A549 (cell line): ENCODE measurements around the gene SYT1. TPM values are rescaled to one million over a fixed set of nuclear protein-coding genes. Genes with fewer than 3 reads are reported as not detected.

Source experiments
- ATAC-seq, 2 experiments: fragments of 200-7000 bp in 1 of 2; fragments of >200 bp in 1 of 2; cut with Nextera tagmentation in 1 of 2; cut with Tn5 transposase in 1 of 2; 3 replicates each; pipeline versions ENCODE4 v1.8.0 to v1.9.1; 2018 to 2020; ENCODE audit warnings: mild to moderate bottlenecking in 1 of 2, moderate library complexity in 1 of 2
- CTCF ChIA-PET: fragments of 300-600 bp; sonication (Branson Sonifier 250); formaldehyde crosslinking; extraction: SDS; loops from one replicate; lab custom pipeline; 2021; ENCODE audit warnings: antibody characterized with exemption, inconsistent platforms; lab: Yijun Ruan, JAX
- POLR2A ChIA-PET: fragments of 350-600 bp; formaldehyde crosslinking; extraction: SDS; loops from one replicate; lab custom pipeline; 2021; ENCODE audit warnings: antibody characterized with exemption, inconsistent platforms; lab: Yijun Ruan, JAX
- DNase-seq, 2 experiments: peaks; one replicate each; pipeline versions ENCODE4 v3.0.0 to v3.0.0-alpha.2; 2011 to 2016; ENCODE audit warnings: low read depth in 1 of 2, low spot score in 1 of 2
- FAIRE-seq: peaks from 2 replicates; lab custom pipeline; 2011; peaks lifted over from hg19 to GRCh38; lab: Jason Lieb, UNC
- H3K27ac ChIP-seq, 2 experiments: fragments of >200 bp; sonication (Bioruptor Twin); formaldehyde crosslinking; 3 replicates each; pipeline ENCODE4 v1.5.1; 2016 to 2017
- H3K4me1 ChIP-seq: fragments of >200 bp; sonication (Bioruptor Twin); formaldehyde crosslinking; 3 replicates; pipeline ENCODE4 v1.6.1; 2016
- H3K4me2 ChIP-seq: fragments of >200 bp; sonication (Bioruptor Twin); formaldehyde crosslinking; 3 replicates; pipeline ENCODE4 v1.6.1; 2016
- H3K4me3 ChIP-seq: fragments of >200 bp; sonication (Bioruptor Twin); formaldehyde crosslinking; 3 replicates; pipeline ENCODE4 v1.5.1; 2016
- H3K9me3 ChIP-seq: fragments of >200 bp; sonication (Bioruptor Twin); formaldehyde crosslinking; 3 replicates; pipeline ENCODE4 v1.6.1; 2016
- BHLHE40 ChIP-seq: IDR thresholded peaks from 2 replicates; pipeline ENCODE4 v1.6.1; 2012; ENCODE audit warnings: low read depth, low read length, inconsistent platforms
- CBX2 ChIP-seq: fragments of 200-600 bp; sonication (generic); IDR thresholded peaks from 2 replicates; pipeline ENCODE4 v1.6.1; 2016; ENCODE audit warnings: low read depth, mild to moderate bottlenecking, borderline replicate concordance
- CBX8 ChIP-seq: fragments of 200-600 bp; sonication (generic); IDR thresholded peaks from 2 replicates; pipeline ENCODE4 v1.6.1; 2016
- CEBPB ChIP-seq, 2 experiments: fragments of >200 bp in 1 of 2; sonication (Bioruptor Twin) in 1 of 2; formaldehyde crosslinking in 1 of 2; IDR thresholded peaks; 2 replicates each; pipeline ENCODE4 v1.6.1; 2012 to 2016
- CHD4 ChIP-seq: fragments of 200-600 bp; sonication (generic); IDR thresholded peaks from 2 replicates; pipeline ENCODE4 v1.6.1; 2016; ENCODE audit warnings: antibody characterized with exemption, mild to moderate bottlenecking, borderline replicate concordance
- E2F6 ChIP-seq: IDR thresholded peaks from 2 replicates; pipeline ENCODE4 v1.6.1; 2012; ENCODE audit warnings: low read depth, borderline replicate concordance
- EHF ChIP-seq: fragments of 250-450 bp; sonication (Bioruptor Pico); IDR thresholded peaks from 2 replicates; pipeline ENCODE4 v1.5.0; 2020; ENCODE audit warnings: mild to moderate bottlenecking
- HOXB13 ChIP-seq: fragments of 250-450 bp; sonication (Bioruptor Pico); IDR thresholded peaks from 2 replicates; pipeline ENCODE4 v1.5.0; 2020; ENCODE audit warnings: low read depth, mild to moderate bottlenecking, moderate library complexity
- HOXB5 ChIP-seq: fragments of 250-450 bp; sonication (Bioruptor Pico); IDR thresholded peaks from 2 replicates; pipeline ENCODE4 v1.5.0; 2020; ENCODE audit warnings: mild to moderate bottlenecking, moderate library complexity
- JUN ChIP-seq, 2 experiments: fragments of >200 bp; sonication (Bioruptor Twin); formaldehyde crosslinking; IDR thresholded peaks; 2 replicates in 1 of 2; 3 replicates in 1 of 2; pipeline ENCODE4 v1.6.1; 2016 to 2017
- MYC ChIP-seq: IDR thresholded peaks from 2 replicates; pipeline ENCODE4 v1.6.1; 2012; ENCODE audit warnings: mild to moderate bottlenecking, inconsistent platforms, low read length, improper control_type of control experiment, borderline replicate concordance
- RARB ChIP-seq: fragments of 250-450 bp; sonication (Bioruptor Pico); IDR thresholded peaks from 2 replicates; pipeline ENCODE4 v1.8.0; 2021; ENCODE audit warnings: mild to moderate bottlenecking, moderate library complexity
- REST ChIP-seq: fragments of 200-600 bp; sonication (generic); IDR thresholded peaks from 2 replicates; pipeline ENCODE4 v1.6.1; 2016; ENCODE audit warnings: antibody characterized with exemption, mild to moderate bottlenecking, moderate library complexity
- RNF2 ChIP-seq: fragments of 200-600 bp; sonication (generic); IDR thresholded peaks from 2 replicates; pipeline ENCODE4 v1.6.1; 2016; ENCODE audit warnings: low read depth, mild to moderate bottlenecking, antibody characterized with exemption, moderate library complexity, borderline replicate concordance
- TP53 ChIP-seq: fragments of 250-450 bp; sonication (Bioruptor Pico); IDR thresholded peaks from 2 replicates; pipeline ENCODE4 v1.5.0; 2021; ENCODE audit warnings: mild to moderate bottlenecking, moderate library complexity
- ZC3H11A ChIP-seq: fragments of 450-650 bp; IDR thresholded peaks from 2 replicates; pipeline ENCODE4 v1.6.1; 2014; ENCODE audit warnings: antibody characterized with exemption, mild to moderate bottlenecking
- ZNF302 ChIP-seq: fragments of 250-450 bp; sonication (Bioruptor Pico); IDR thresholded peaks from 2 replicates; pipeline ENCODE4 v1.9.0; 2021; ENCODE audit warnings: inconsistent platforms, mild to moderate bottlenecking, moderate library complexity
- WGBS: methylation state at CpG from one replicate; pipeline ENCODE4 v1.1.6; 2017; ENCODE audit errors: missing lambda C conversion rate; 5-methylcytosine and 5-hydroxymethylcytosine counted together
- polyA plus RNA-seq, 4 experiments: library from polyadenylated mRNA; depleted of rRNA in 3 of 4; stranded (reverse); fragments of >200 nt; fragmentation: RNase III in 1 of 4; extraction: RNeasy Plus Mini Kit Qiagen cat#74134 plus additional on column Dnase treatment in 1 of 4; gene quantifications; 2 replicates in 3 of 4; 3 replicates in 1 of 4; pipeline ENCODE4 v1.2.3, GENCODE V29; 2011 to 2017
- TF ChIP-seq, protein P1 (sequence below): fragments of 450-650 bp; IDR thresholded peaks from 2 replicates; pipeline ENCODE4 v1.6.1; 2014; ENCODE audit warnings: antibody characterized with exemption
- TF ChIP-seq, protein P2 (sequence below): fragments of 250-450 bp; sonication (Bioruptor Pico); IDR thresholded peaks from 2 replicates; pipeline ENCODE4 v1.5.0; 2020; ENCODE audit warnings: low read depth, mild to moderate bottlenecking, moderate library complexity
- TF ChIP-seq, protein P3 (sequence below): IDR thresholded peaks from 2 replicates; pipeline ENCODE4 v1.6.1; 2012

Gene SYT1
- polyA plus RNA-seq, 2 of the 4 experiments (the other 2 are of a cell fraction), result 11.7 to 39.6 TPM

- 88% methylated on average over 2 of the region's 2 CpGs for WGBS
- Histone ChIP-seq H3K4me3 (no peak overlapping the region), H3K4me1 (peaks cover 62% of the 10 kb centered on the region), H3K27ac (no peak overlapping the region; a peak in 1 of 6 replicates), H3K4me2 (no peak overlapping the region), H3K9me3 (no peaks in the 10 kb centered on the region)
- CTCF ChIA-PET, result interaction anchor here (1.0 kb wide), 1 partner anchor 15 kb away, joined by 3 read pairs; no protein-coding TSS in a partner anchor
- ATAC-seq, result no peak
- DNase-seq, result no peak
- POLR2A ChIA-PET, result no interaction called here
- TF ChIP-seq CBX8, result no peak
- TF ChIP-seq ZNF302 (CRISPR knock-in tag), result no peak
- no peak for TF ChIP-seq MYC
- FAIRE-seq, result no peak
Observed at GRCh38 chr12:79329933-79330332, 465.4 kb downstream of the SYT1 start.

DNA sequence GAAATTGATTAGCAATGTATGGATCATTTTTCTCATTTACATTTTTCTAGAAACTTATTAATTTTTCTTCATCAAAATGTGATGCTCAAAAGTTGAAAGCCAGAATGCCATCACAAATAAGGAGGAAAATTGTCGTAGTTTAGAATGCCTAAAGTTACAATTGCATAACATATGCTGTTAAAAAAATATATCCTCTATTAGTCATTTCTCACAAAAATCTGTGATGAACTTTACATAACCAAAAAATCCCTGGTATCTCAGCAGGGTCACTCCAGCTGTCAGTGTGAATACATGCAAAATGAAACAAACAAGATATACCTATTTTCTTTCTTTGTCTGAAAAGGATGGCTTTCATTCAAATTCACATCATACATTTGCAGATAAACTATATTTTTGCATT, 467.3 kb downstream of the SYT1 start:
- no peaks in the 10 kb centered on the region for H3K9me3 ChIP-seq
- ATAC-seq (no peak), DNase-seq (no peak), FAIRE-seq (no peak)
- POLR2A ChIA-PET, result no interaction called here
- peak overlapping the region in 1 of 2 experiments; percentile 23; a peak in 1 of 6 replicates for H3K27ac ChIP-seq
- peaks cover 49% of the 10 kb centered on the region for H3K4me1 ChIP-seq
- no peak for TF ChIP-seq TP53 (CRISPR knock-in tag)
- peak in 1 of 2 experiments; percentile 63; a peak in 2 of 4 replicates for TF ChIP-seq CEBPB (IDR thresholded peaks at IDR 0.05)
- 21% methylated on average over 1 of the region's 1 CpG for WGBS
- H3K4me2 ChIP-seq, result peak overlapping the region; percentile 48
- H3K4me3 ChIP-seq, result no peak overlapping the region
- CTCF ChIA-PET, result interaction anchor here (1.4 kb wide), 1 partner anchor 13 kb away, joined by 4 read pairs; no protein-coding TSS in a partner anchor

GRCh38 chr12:79333144-79333543, 468.6 kb downstream of the SYT1 start:
- no peak overlapping the region for H3K4me3 ChIP-seq
- no peak overlapping the region for H3K27ac ChIP-seq
- no peak overlapping the region for H3K4me2 ChIP-seq
- POLR2A ChIA-PET, result no interaction called here
- TF ChIP-seq CBX2 (no peak), REST (no peak), CHD4 (no peak), EHF (CRISPR knock-in tag) (no peak), HOXB5 (CRISPR knock-in tag) (no peak), E2F6 (no peak), RNF2 (no peak), ZC3H11A (no peak), HOXB13 (no peak), RARB (no peak), TP53 (CRISPR knock-in tag) (no peak), JUN (IDR thresholded peaks at IDR 0.05) (no peak), BHLHE40 (no peak)
- TF ChIP-seq, protein P1, sequence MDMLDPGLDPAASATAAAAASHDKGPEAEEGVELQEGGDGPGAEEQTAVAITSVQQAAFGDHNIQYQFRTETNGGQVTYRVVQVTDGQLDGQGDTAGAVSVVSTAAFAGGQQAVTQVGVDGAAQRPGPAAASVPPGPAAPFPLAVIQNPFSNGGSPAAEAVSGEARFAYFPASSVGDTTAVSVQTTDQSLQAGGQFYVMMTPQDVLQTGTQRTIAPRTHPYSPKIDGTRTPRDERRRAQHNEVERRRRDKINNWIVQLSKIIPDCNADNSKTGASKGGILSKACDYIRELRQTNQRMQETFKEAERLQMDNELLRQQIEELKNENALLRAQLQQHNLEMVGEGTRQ, result no peak
- TF ChIP-seq, protein P2, sequence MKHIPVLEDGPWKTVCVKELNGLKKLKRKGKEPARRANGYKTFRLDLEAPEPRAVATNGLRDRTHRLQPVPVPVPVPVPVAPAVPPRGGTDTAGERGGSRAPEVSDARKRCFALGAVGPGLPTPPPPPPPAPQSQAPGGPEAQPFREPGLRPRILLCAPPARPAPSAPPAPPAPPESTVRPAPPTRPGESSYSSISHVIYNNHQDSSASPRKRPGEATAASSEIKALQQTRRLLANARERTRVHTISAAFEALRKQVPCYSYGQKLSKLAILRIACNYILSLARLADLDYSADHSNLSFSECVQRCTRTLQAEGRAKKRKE (CRISPR knock-in tag), result no peak
- TF ChIP-seq, protein P3, sequence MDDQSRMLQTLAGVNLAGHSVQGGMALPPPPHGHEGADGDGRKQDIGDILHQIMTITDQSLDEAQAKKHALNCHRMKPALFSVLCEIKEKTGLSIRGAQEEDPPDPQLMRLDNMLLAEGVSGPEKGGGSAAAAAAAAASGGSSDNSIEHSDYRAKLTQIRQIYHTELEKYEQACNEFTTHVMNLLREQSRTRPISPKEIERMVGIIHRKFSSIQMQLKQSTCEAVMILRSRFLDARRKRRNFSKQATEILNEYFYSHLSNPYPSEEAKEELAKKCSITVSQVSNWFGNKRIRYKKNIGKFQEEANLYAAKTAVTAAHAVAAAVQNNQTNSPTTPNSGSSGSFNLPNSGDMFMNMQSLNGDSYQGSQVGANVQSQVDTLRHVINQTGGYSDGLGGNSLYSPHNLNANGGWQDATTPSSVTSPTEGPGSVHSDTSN, result no peak
- TF ChIP-seq, all 56 proteins: peak for 0
- H3K4me1 ChIP-seq, result peaks cover 36% of the 10 kb centered on the region
- DNase-seq, result no peak
- 95% methylated on average over 3 of the region's 3 CpGs for WGBS
- FAIRE-seq, result no peak
- ATAC-seq, result no peak
- CTCF ChIA-PET, result interaction anchor here (1.7 kb wide), 1 partner anchor 12 kb away, joined by 3 read pairs; no protein-coding TSS in a partner anchor
- H3K9me3 ChIP-seq, result no peaks in the 10 kb centered on the region
